Upper lobe of left lung (tissue), 6 donors: ENCODE data around the gene BORCS8. TPM values are rescaled to one million over a fixed set of nuclear protein-coding genes. Genes with fewer than 3 reads are reported as not detected.
A peak's percentile ranks its signal among the peaks of the same experiment; 100 is the strongest.
"Not testable (repeated sequence)": the region's sequence is repeated elsewhere in the genome, so short reads cannot be mapped to it uniquely, and the experiment has no call there.

Experiments
- ATAC-seq, 2 donors: fragments of 200-7000 bp; cut with Tn5 transposase; one replicate each; pipeline ENCODE4 v1.9.1; 2022; ENCODE audit warnings: mild to moderate bottlenecking in 2 of 2, moderate library complexity in 2 of 2; ENCODE audit not compliant: low FRiP score in 2 of 2
- DNase-seq, 2 donors: peaks; one replicate each; pipeline ENCODE4 v3.0.0-alpha.2; 2019 to 2020
- H3K27ac ChIP-seq, 4 donors: fragments of 200-600 bp; sonication (generic); one replicate each; pipeline ENCODE4 v1.5.1; 2016 to 2019
- H3K27me3 ChIP-seq, 4 donors: fragments of 200-600 bp; sonication (generic); one replicate each; pipeline ENCODE4 v1.5.1; 2017 to 2019
- H3K36me3 ChIP-seq, 4 donors: fragments of 200-600 bp; sonication (generic); one replicate each; pipeline ENCODE4 v1.5.1; 2016 to 2019
- H3K4me1 ChIP-seq, 4 donors: fragments of 200-600 bp; sonication (generic); one replicate each; pipeline ENCODE4 v1.5.1; 2018 to 2019
- H3K4me3 ChIP-seq, 4 donors: fragments of 200-600 bp; sonication (generic); one replicate each; pipeline ENCODE4 v1.5.1; 2017 to 2019; ENCODE audit warnings: mild to moderate bottlenecking in 2 of 4, moderate library complexity in 1 of 4
- H3K9me3 ChIP-seq, 4 donors: fragments of 200-600 bp; sonication (generic); one replicate each; pipeline ENCODE4 v1.5.1; 2018 to 2019
- EP300 ChIP-seq, 4 donors: sonication (generic); formaldehyde crosslinking; IDR thresholded peaks; one replicate each; pipeline ENCODE4 v1.5.1; 2017; ENCODE audit warnings: antibody characterized with exemption in 4 of 4, control low read depth in 2 of 4
- POLR2A ChIP-seq, 4 donors: fragments of 450-650 bp; IDR thresholded peaks; one replicate each; pipeline ENCODE4 v1.5.1; 2016 to 2017; ENCODE audit warnings: antibody characterized with exemption in 4 of 4, mild to moderate bottlenecking in 2 of 4
- POLR2AphosphoS5 ChIP-seq, 2 donors: sonication (generic); formaldehyde crosslinking; IDR thresholded peaks; one replicate each; pipeline ENCODE4 v1.5.1; 2017; ENCODE audit warnings: antibody characterized with exemption in 2 of 2
- WGBS, 2 donors: methylation state at CpG; one replicate each; pipeline ENCODE4 v1.1.5; 2017 to 2018; 5-methylcytosine and 5-hydroxymethylcytosine counted together
- total RNA-seq, 6 donors: library from RNA; depleted of rRNA in 4 of 6; stranded (reverse); fragments of >200 nt in 4 of 6; gene quantifications; one replicate each; pipeline versions ENCODE4 v1.1.0 to v1.2.1, GENCODE V29; 2016 to 2021
- TF ChIP-seq, protein P1 (sequence below), 6 experiments: fragments of 450-650 bp in 4 of 6; fragments of 200-600 bp in 2 of 6; sonication (generic) in 2 of 6; IDR thresholded peaks; one replicate each; pipeline ENCODE4 v1.5.1; 2016 to 2019; ENCODE audit warnings: antibody characterized with exemption in 6 of 6
- donor health status: DM: no; HTN: no; CAD: no; lungs with moderate emphysema.
- donor health status: DM: no; HTN: yes; CAD: no; lungs with severe emphysema.

BORCS8 gene
- total RNA-seq, 6 donors from 2014 or later = 10.1 to 55.5 (median 34.0) TPM

DNA sequence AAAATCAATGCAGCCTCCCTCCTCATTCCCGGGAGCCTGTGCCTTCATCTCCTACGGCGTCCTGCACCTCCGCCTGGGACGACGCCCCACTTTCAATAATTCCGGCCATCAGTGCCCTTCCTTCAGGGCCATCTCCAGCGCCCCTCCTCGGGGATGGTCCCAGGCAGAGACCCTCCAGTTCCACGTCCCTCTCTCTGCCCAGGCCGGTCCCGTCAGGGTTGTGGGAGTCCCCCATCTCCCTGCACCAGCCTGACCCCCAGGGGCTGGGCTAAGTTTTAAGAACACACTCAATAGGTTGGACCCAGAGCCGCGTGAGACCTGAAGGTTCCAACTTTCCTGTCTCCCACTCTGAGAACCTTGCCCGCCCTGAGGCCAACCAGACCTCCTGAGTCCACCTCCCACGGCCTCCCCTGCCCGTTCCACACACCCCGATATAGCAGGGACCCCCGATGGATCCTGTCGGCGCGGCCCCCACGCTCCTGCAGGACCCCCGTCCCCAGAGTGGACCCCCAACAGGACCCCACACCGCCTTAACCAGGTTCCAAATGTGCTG is 54.3 kb downstream of the BORCS8 start:
- H3K4me1 ChIP-seq = peaks cover 0 to 28% (median 11%) of the 10 kb centered on the region in 4 donors
- WGBS, 2 donors = 9 to 18% methylated on average over 17 to 25 of the region's 25 CpGs
- no peaks in the 10 kb centered on the region for H3K36me3 ChIP-seq
- H3K27ac ChIP-seq = peak overlapping the region; percentile 46 to 78 (median 72)
- peak; percentile 23 to 76 for DNase-seq
- peak overlapping the region; percentile 60 to 89 (median 80) for H3K4me3 ChIP-seq
- TF ChIP-seq POLR2AphosphoS5 (IDR thresholded peaks at IDR 0.05) (no peak), POLR2A (IDR thresholded peaks at IDR 0.05) (no peak), EP300 (IDR thresholded peaks at IDR 0.05) (no peak)
- TF ChIP-seq, protein P1, sequence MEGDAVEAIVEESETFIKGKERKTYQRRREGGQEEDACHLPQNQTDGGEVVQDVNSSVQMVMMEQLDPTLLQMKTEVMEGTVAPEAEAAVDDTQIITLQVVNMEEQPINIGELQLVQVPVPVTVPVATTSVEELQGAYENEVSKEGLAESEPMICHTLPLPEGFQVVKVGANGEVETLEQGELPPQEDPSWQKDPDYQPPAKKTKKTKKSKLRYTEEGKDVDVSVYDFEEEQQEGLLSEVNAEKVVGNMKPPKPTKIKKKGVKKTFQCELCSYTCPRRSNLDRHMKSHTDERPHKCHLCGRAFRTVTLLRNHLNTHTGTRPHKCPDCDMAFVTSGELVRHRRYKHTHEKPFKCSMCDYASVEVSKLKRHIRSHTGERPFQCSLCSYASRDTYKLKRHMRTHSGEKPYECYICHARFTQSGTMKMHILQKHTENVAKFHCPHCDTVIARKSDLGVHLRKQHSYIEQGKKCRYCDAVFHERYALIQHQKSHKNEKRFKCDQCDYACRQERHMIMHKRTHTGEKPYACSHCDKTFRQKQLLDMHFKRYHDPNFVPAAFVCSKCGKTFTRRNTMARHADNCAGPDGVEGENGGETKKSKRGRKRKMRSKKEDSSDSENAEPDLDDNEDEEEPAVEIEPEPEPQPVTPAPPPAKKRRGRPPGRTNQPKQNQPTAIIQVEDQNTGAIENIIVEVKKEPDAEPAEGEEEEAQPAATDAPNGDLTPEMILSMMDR (IDR thresholded peaks at IDR 0.05) = no peak
- H3K9me3 ChIP-seq = peaks cover 0 to 1% (median under 1%) of the 10 kb centered on the region in 4 donors
- H3K27me3 ChIP-seq = no peaks in the 10 kb centered on the region
- ATAC-seq = peak; percentile 13 to 16

DNA sequence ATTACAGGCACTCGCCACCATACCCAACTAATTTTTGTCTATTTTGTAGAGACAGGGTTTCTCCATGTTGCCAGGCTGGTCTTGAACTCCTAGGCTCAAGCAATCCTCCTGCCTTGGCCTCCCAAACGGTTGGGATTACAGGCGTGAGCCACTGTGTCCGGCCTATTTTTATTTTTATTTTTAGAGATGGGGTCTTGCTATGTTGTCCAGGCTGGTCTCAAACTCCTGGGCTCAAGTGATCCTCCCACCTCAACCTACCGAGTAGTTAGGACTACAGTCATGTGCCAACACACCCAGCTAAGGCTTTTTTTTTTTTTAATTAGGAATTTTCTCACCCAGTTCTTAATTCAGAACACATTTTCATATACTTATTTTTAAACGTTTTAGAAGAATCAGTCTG is 56.2 kb downstream of the BORCS8 start:
- DNase-seq, H3K27me3 ChIP-seq, ATAC-seq, H3K27ac ChIP-seq, H3K4me3 ChIP-seq, H3K36me3 ChIP-seq: not testable (repeated sequence)
- Histone ChIP-seq H3K9me3 (peaks cover 4 to 12% (median 10%) of the 10 kb centered on the region in 4 donors), H3K4me1 (peaks cover 0 to 28% (median 11%) of the 10 kb centered on the region in 4 donors)
- 87 to 88% methylated on average over 6 of the region's 6 CpGs for WGBS, 2 donors

DNA sequence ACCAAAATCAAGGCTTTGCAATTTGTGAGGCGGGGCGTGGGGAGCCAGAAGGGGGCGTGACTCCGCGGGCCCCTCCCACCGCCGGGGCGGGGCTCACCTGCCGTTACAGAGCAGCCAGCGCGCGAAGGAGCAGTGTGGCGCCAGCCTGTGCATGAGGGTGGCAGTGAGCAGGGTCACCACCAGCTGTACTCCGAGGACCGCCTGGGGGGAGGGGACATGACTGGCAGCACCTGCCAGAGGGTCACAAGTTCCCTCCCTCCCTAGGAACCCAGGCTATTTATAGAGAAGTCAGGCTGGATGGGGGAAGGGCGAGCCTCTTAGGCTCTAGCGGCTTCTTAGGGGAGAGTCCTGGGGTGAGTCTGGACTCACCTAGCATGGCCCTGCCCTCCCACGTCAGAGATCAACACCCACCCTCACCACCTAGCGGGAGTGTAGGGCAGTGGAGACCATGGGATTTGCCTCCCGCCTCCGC is 57.2 kb downstream of the BORCS8 start:
- no peaks in the 10 kb centered on the region for H3K27me3 ChIP-seq
- H3K36me3 ChIP-seq = peaks cover 0 to 6% (median 0%) of the 10 kb centered on the region in 4 donors
- TF ChIP-seq, protein P1 (IDR thresholded peaks at IDR 0.05) = no peak
- TF ChIP-seq POLR2A (IDR thresholded peaks at IDR 0.05) (no peak), EP300 (IDR thresholded peaks at IDR 0.05) (no peak), POLR2AphosphoS5 (IDR thresholded peaks at IDR 0.05) (no peak)
- DNase-seq (peak; percentile 77 to 91), ATAC-seq (peak in 1 of 2 donors; percentile 16)
- H3K4me1 ChIP-seq = peaks cover 0 to 27% (median 11%) of the 10 kb centered on the region in 4 donors
- H3K9me3 ChIP-seq = peaks cover 4 to 12% (median 10%) of the 10 kb centered on the region in 4 donors
- WGBS, 2 donors = 30 to 39% methylated on average over 19 to 21 of the region's 21 CpGs
- no peak overlapping the region for H3K4me3 ChIP-seq
- H3K27ac ChIP-seq = no peak overlapping the region

DNA sequence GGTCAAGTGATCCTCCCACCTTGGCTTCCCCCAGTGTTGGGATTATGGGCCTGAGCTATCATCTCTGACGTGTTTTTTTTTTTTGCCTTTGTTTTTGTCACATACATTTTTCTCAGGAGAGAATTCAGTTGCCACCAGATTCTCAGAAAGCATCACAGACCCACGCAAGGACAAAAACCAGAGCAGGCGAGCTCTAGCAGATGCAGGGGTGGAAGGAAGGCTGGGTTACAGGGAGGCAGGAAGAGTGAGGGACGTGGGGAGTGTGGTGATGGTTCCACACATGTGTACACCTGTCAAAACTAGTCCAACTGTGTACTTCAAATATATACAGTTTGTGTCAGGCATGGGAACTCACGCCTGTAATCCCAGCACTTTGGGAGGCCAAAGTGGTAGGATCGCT is 58.0 kb downstream of the BORCS8 start:
- no peak overlapping the region for H3K4me3 ChIP-seq
- H3K27ac ChIP-seq = no peak overlapping the region
- ATAC-seq (no peak), DNase-seq (no peak)
- H3K27me3 ChIP-seq = no peaks in the 10 kb centered on the region
- no peak for TF ChIP-seq POLR2A (IDR thresholded peaks at IDR 0.05)
- no peak for TF ChIP-seq POLR2AphosphoS5 (IDR thresholded peaks at IDR 0.05)
- TF ChIP-seq EP300 (IDR thresholded peaks at IDR 0.05) = no peak
- TF ChIP-seq, protein P1 (IDR thresholded peaks at IDR 0.05) = no peak
- peaks cover 0 to 22% (median 11%) of the 10 kb centered on the region in 4 donors for H3K4me1 ChIP-seq
- WGBS, 2 donors = 88 to 92% methylated on average over 6 of the region's 6 CpGs
- peaks cover 4 to 12% (median 10%) of the 10 kb centered on the region in 4 donors for H3K9me3 ChIP-seq
- H3K36me3 ChIP-seq = peaks cover 0 to 6% (median 0%) of the 10 kb centered on the region in 4 donors

DNA sequence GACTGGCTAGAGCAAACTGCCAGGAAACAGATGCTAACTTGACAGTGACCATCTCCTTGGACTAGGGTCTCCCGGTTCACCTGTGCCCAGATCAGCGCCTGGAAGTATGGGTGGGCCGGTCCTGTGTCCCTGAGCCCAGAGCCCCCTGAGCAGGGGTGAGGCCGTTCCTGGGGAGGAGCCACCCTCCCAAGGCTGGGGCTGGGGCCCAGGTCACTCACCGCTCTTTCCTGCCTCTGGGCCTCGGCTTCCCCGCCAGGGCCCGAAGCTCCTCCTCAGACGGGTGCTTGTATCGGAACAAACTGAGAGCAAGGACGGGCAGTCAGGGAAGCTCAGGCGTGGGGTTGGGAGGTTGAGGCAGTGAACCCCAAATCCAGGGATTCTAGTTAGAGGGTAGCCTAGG is 59.0 kb downstream of the BORCS8 start:
- WGBS, 2 donors = 99 to 100% methylated on average over 7 of the region's 12 CpGs
- Histone ChIP-seq H3K4me3 (no peak overlapping the region), H3K9me3 (peaks cover 4 to 12% (median 10%) of the 10 kb centered on the region in 4 donors), H3K4me1 (peaks cover 0 to 16% (median 11%) of the 10 kb centered on the region in 4 donors), H3K27ac (no peak overlapping the region), H3K27me3 (no peaks in the 10 kb centered on the region), H3K36me3 (peaks cover 0 to 6% (median 0%) of the 10 kb centered on the region in 4 donors)
- ATAC-seq (no peak), DNase-seq (peak in 1 of 2 donors; percentile 61)
- TF ChIP-seq POLR2AphosphoS5 (IDR thresholded peaks at IDR 0.05) = no peak
- TF ChIP-seq EP300 (IDR thresholded peaks at IDR 0.05) = no peak
- no peak for TF ChIP-seq POLR2A (IDR thresholded peaks at IDR 0.05)
- TF ChIP-seq, protein P1 (IDR thresholded peaks at IDR 0.05) = no peak
